Fibroblast of lung (primary cell): ENCODE data around the gene MUC4.

ENCODE experiments used
- CTCF ChIP-seq, 2 donors: IDR thresholded peaks in 1 of 2; conservative IDR thresholded peaks in 1 of 2; 1 replicate in 1 of 2; 2 replicates in 1 of 2; pipeline ENCODE4 v1.5.1; 2011 to 2012; ENCODE audit warnings: low read length in 2 of 2, control low read depth in 1 of 2, inconsistent platforms in 1 of 2, low read depth in 1 of 2, mild to moderate bottlenecking in 1 of 2
- EZH2 ChIP-seq: IDR thresholded peaks from 2 replicates; pipeline ENCODE4 v1.5.1; 2012; ENCODE audit warnings: low read length, control low read depth, mild to moderate bottlenecking; ENCODE audit errors: missing control alignments

GRCh38 chr3:195754141-195754540 lies 57.6 kb downstream of the MUC4 start:
- TF ChIP-seq CTCF (conservative IDR thresholded peaks at IDR 0.05 in 1 of 2, IDR thresholded peaks at IDR 0.05 in 1 of 2; ENCODE audit: low read depth in 1 of 2, low read length in 2 of 2) (no peak), EZH2 (no peak)
